ENCODE measurements around the gene PCGF6. TPM values are rescaled to one million over a fixed set of nuclear protein-coding genes. Genes with fewer than 3 reads are reported as not detected.
A peak's percentile ranks its signal among the peaks of the same experiment; 100 is the strongest.

The PCGF6 gene
- total RNA-seq, 1 donor from 2014 or later, result 10.3 TPM

DNA sequence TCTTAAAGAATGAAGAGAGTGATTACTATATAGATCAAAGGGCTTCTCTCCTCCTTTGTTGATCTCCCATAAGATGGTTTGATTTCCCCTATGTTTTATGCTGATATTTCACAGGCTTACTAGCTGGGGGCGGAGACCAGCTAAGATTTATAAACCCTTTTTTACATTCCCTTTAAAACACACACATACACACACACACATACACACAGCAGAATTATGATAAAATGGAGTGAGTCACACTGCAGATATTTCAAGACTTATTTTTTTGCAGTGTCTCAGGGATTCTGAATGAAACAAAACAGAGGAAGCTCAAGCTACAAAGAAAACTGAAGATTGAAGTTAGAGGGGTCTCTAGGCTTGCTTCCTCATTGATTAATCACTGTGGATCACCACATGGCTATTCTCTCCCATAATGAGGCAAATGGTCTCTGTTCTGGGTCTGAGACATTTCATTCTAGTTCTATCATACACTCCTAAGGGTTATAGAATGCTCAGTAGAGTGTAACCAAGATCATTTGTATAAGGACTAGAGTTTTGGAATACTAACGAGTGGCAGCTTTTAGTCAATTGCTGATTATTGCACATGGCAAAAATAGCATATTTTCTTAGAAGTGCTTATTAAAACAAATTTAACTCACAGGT is 55.4 kb downstream of the PCGF6 start:
- H3K4me1 Mint-ChIP-seq (ENCODE audit: low read depth, unreplicated experiment), result peaks cover 12% of the 10 kb centered on the region
- peak overlapping the region; percentile 55 for H3K4me2 ChIP-seq (ENCODE audit: low read length)
- no peak overlapping the region for H3K4me3 ChIP-seq (ENCODE audit: insufficient read depth, low read depth, low read length)
- peaks cover 4% of the 10 kb centered on the region for H3K27me3 Mint-ChIP-seq (ENCODE audit: low read depth, unreplicated experiment)
- peak overlapping the region; percentile 26 for H3K27ac Mint-ChIP-seq (ENCODE audit: unreplicated experiment)
- no peak overlapping the region for H2AFZ ChIP-seq (ENCODE audit: low read depth, low read length)
- DNase-seq (ENCODE audit: low read depth), result peak; percentile 86
- H3K9me3 Mint-ChIP-seq (ENCODE audit: unreplicated experiment), result no peaks in the 10 kb centered on the region
- TF ChIP-seq, protein P1, sequence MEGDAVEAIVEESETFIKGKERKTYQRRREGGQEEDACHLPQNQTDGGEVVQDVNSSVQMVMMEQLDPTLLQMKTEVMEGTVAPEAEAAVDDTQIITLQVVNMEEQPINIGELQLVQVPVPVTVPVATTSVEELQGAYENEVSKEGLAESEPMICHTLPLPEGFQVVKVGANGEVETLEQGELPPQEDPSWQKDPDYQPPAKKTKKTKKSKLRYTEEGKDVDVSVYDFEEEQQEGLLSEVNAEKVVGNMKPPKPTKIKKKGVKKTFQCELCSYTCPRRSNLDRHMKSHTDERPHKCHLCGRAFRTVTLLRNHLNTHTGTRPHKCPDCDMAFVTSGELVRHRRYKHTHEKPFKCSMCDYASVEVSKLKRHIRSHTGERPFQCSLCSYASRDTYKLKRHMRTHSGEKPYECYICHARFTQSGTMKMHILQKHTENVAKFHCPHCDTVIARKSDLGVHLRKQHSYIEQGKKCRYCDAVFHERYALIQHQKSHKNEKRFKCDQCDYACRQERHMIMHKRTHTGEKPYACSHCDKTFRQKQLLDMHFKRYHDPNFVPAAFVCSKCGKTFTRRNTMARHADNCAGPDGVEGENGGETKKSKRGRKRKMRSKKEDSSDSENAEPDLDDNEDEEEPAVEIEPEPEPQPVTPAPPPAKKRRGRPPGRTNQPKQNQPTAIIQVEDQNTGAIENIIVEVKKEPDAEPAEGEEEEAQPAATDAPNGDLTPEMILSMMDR (IDR thresholded peaks at IDR 0.05; ENCODE audit: insufficient read depth, low read depth, low read length), result no peak
- TF ChIP-seq EZH2 (IDR thresholded peaks at IDR 0.05; ENCODE audit: insufficient read depth, low read length), result no peak
- no peaks in the 10 kb centered on the region for H3K9me3 ChIP-seq (ENCODE audit: insufficient read depth, low read depth, low read length)
- no peak overlapping the region for H3K27ac ChIP-seq (ENCODE audit: low read depth, low read length)
- no peaks in the 10 kb centered on the region for H3K27me3 ChIP-seq (ENCODE audit: insufficient read depth, low read length)
- H3K4me3 Mint-ChIP-seq (ENCODE audit: unreplicated experiment), result no peak overlapping the region
- H3K36me3 Mint-ChIP-seq (ENCODE audit: low read depth, unreplicated experiment), result no peaks in the 10 kb centered on the region
- no peaks in the 10 kb centered on the region for H3K79me2 ChIP-seq (ENCODE audit: insufficient read depth, low read length)
- H3K36me3 ChIP-seq (ENCODE audit: insufficient read depth, low read length), result no peaks in the 10 kb centered on the region
- H4K20me1 ChIP-seq (ENCODE audit: insufficient read depth, low read length), result no peaks in the 10 kb centered on the region
- no peak overlapping the region for H3K9ac ChIP-seq (ENCODE audit: low read length)
- FAIRE-seq, result no peak
- H3K4me1 ChIP-seq (ENCODE audit: insufficient read depth, low read length), result peaks cover 5% of the 10 kb centered on the region

DNA sequence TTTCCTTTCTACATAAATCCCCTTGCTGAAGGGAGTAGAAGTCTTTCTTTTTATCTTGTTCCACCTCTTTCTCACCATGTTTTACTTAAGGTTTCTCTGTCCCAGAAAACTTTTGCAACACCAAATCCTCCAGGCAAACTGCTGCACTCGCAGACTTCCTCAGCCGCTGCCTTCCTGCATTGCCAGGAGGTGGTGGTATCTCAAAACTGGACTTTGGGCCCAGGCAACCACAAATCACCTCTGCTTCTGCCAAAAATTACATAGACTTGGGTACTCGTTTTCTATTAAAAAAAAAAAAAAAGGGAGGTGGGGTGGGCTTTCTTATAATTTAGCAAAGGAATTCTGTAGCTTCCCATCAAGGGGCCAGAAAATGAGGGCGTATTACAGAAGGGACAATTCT is 59.4 kb downstream of the PCGF6 start:
- Histone ChIP-seq H3K36me3 (ENCODE audit: insufficient read depth, low read length) (no peaks in the 10 kb centered on the region), H3K4me1 (ENCODE audit: insufficient read depth, low read length) (peaks cover 5% of the 10 kb centered on the region), H3K4me2 (ENCODE audit: low read length) (no peak overlapping the region), H3K9ac (ENCODE audit: low read length) (no peak overlapping the region), H3K79me2 (ENCODE audit: insufficient read depth, low read length) (no peaks in the 10 kb centered on the region), H3K27me3 (ENCODE audit: insufficient read depth, low read length) (peaks cover 3% of the 10 kb centered on the region), H4K20me1 (ENCODE audit: insufficient read depth, low read length) (no peaks in the 10 kb centered on the region), H2AFZ (ENCODE audit: low read depth, low read length) (no peak overlapping the region), H3K4me3 (ENCODE audit: insufficient read depth, low read depth, low read length) (no peak overlapping the region), H3K27ac (ENCODE audit: low read depth, low read length) (no peak overlapping the region), H3K9me3 (ENCODE audit: insufficient read depth, low read depth, low read length) (no peaks in the 10 kb centered on the region)
- FAIRE-seq (no peak), DNase-seq (ENCODE audit: low read depth) (no peak)
- no peak overlapping the region for H3K4me3 Mint-ChIP-seq (ENCODE audit: unreplicated experiment)
- H3K36me3 Mint-ChIP-seq (ENCODE audit: low read depth, unreplicated experiment), result peaks cover 2% of the 10 kb centered on the region
- H3K27ac Mint-ChIP-seq (ENCODE audit: unreplicated experiment), result no peak overlapping the region
- H3K4me1 Mint-ChIP-seq (ENCODE audit: low read depth, unreplicated experiment), result peaks cover 12% of the 10 kb centered on the region
- H3K9me3 Mint-ChIP-seq (ENCODE audit: unreplicated experiment), result no peaks in the 10 kb centered on the region
- TF ChIP-seq, protein P1 (IDR thresholded peaks at IDR 0.05; ENCODE audit: insufficient read depth, low read depth, low read length), result no peak
- no peak for TF ChIP-seq EZH2 (IDR thresholded peaks at IDR 0.05; ENCODE audit: insufficient read depth, low read length)
- peaks cover 9% of the 10 kb centered on the region for H3K27me3 Mint-ChIP-seq (ENCODE audit: low read depth, unreplicated experiment)

DNA sequence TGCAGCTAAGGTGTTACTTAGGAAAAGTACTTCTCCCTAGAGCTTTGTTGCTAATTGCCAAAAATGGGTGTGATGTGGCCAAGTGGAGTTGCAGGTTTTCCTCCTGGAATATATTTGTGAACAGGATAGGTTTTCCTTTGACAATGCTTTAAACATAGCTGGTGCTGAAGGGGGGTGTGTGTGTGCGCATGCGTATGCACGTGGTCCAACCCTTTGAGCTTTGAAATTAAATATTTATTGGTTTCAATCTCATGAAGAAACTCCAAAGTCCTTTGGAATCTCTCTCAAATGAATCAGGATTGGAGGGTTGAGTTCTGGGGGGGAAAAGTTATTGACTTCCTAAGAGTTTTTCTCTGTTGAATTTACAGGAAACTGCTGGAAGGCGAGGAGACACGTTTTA is 62.9 kb downstream of the PCGF6 start:
- Mint-ChIP-seq H3K27ac (ENCODE audit: unreplicated experiment) (no peak overlapping the region), H3K4me3 (ENCODE audit: unreplicated experiment) (no peak overlapping the region), H3K27me3 (ENCODE audit: low read depth, unreplicated experiment) (peaks cover 9% of the 10 kb centered on the region), H3K4me1 (ENCODE audit: low read depth, unreplicated experiment) (no peaks in the 10 kb centered on the region), H3K36me3 (ENCODE audit: low read depth, unreplicated experiment) (peaks cover 2% of the 10 kb centered on the region), H3K9me3 (ENCODE audit: unreplicated experiment) (no peaks in the 10 kb centered on the region)
- peaks cover 3% of the 10 kb centered on the region for H3K27me3 ChIP-seq (ENCODE audit: insufficient read depth, low read length)
- no peak for DNase-seq (ENCODE audit: low read depth)
- no peak overlapping the region for H3K27ac ChIP-seq (ENCODE audit: low read depth, low read length)
- no peaks in the 10 kb centered on the region for H4K20me1 ChIP-seq (ENCODE audit: insufficient read depth, low read length)
- no peak for FAIRE-seq
- no peaks in the 10 kb centered on the region for H3K4me1 ChIP-seq (ENCODE audit: insufficient read depth, low read length)
- TF ChIP-seq, protein P1 (IDR thresholded peaks at IDR 0.05; ENCODE audit: insufficient read depth, low read depth, low read length), result no peak
- TF ChIP-seq EZH2 (IDR thresholded peaks at IDR 0.05; ENCODE audit: insufficient read depth, low read length), result no peak
- H3K9me3 ChIP-seq (ENCODE audit: insufficient read depth, low read depth, low read length), result no peaks in the 10 kb centered on the region
- H3K4me3 ChIP-seq (ENCODE audit: insufficient read depth, low read depth, low read length), result no peak overlapping the region
- no peaks in the 10 kb centered on the region for H3K79me2 ChIP-seq (ENCODE audit: insufficient read depth, low read length)
- no peak overlapping the region for H2AFZ ChIP-seq (ENCODE audit: low read depth, low read length)
- no peak overlapping the region for H3K4me2 ChIP-seq (ENCODE audit: low read length)
- no peaks in the 10 kb centered on the region for H3K36me3 ChIP-seq (ENCODE audit: insufficient read depth, low read length)
- no peak overlapping the region for H3K9ac ChIP-seq (ENCODE audit: low read length)

Measured in astrocyte (in vitro differentiated cells and primary cell).